HCT116 (cell line): ENCODE results near the gene DCTN2. TPM values are rescaled to one million over a fixed set of nuclear protein-coding genes. Genes with fewer than 3 reads are reported as not detected.

Source experiments
- ATAC-seq: fragments of 200-7000 bp; cut with Tn5 transposase; 2 replicates; pipeline ENCODE4 v1.9.1; 2020; ENCODE audit warnings: mild to moderate bottlenecking, moderate library complexity
- BruUV-seq: library from RNA; stranded (reverse); fragments of 400-500 nt; replicated peaks from 2 replicates; lab custom pipeline; 2021; lab: Mats Ljungman, UMichigan
- CTCF ChIA-PET: fragments of 300-600 bp; sonication (Branson Sonifier 250); formaldehyde crosslinking; loops from one replicate; lab custom pipeline; 2021; ENCODE audit warnings: antibody characterized with exemption; lab: Charles Lee
- POLR2A ChIA-PET: fragments of 300-600, 350-600 bp; sonication (Branson Sonifier 250); formaldehyde crosslinking; loops from one replicate; lab custom pipeline; 2021; ENCODE audit warnings: antibody characterized with exemption; lab: Charles Lee
- RAD21 ChIA-PET, 2 experiments: fragments of 300-600 bp; sonication (Branson Sonifier 250); formaldehyde crosslinking; loops; one replicate each; lab custom pipeline; 2023; ENCODE audit warnings: low total read pairs in 2 of 2; ENCODE audit not compliant: uncharacterized antibody in 2 of 2, unreplicated experiment in 2 of 2, low non-redundant PET in 1 of 2; lab: Charles Lee
- DNase-seq: peaks from one replicate; pipeline ENCODE4 v3.0.0-alpha.2; 2010; ENCODE audit warnings: low read depth, low spot score
- H2AFZ ChIP-seq: fragments of 200-600 bp; shearing (Covaris generic), sonication (generic); 2 replicates; pipeline ENCODE4 v1.6.1; 2017; ENCODE audit warnings: low read depth, mixed run types, mixed read lengths, antibody characterized with exemption, low read length; ENCODE audit not compliant: poor library complexity, severe bottlenecking
- H3K27ac ChIP-seq: 2 replicates; pipeline ENCODE4 v1.5.1; 2012; ENCODE audit warnings: low read depth, low read length
- H3K27me3 ChIP-seq: fragments of 200-600 bp; sonication (generic); 2 replicates; pipeline ENCODE4 v1.6.1; 2016; ENCODE audit warnings: mixed run types, low read length, mixed read lengths; ENCODE audit not compliant: insufficient read depth
- H3K36me3 ChIP-seq, 2 experiments: fragments of 200-500 bp in 1 of 2; fragments of 200-600 bp in 1 of 2; sonication (Bioruptor generic) in 1 of 2; sonication (generic) in 1 of 2; 2 replicates each; pipeline versions ENCODE4 v1.5.1 to v1.6.1; 2014 to 2016; ENCODE audit warnings: low read length in 2 of 2, inconsistent platforms in 1 of 2, mixed read lengths in 1 of 2, mixed run types in 1 of 2; ENCODE audit not compliant: insufficient read depth in 2 of 2, control insufficient read depth in 1 of 2
- H3K4me1 ChIP-seq, 2 experiments: fragments of 200-600 bp in 1 of 2; sonication (generic) in 1 of 2; 2 replicates each; pipeline versions ENCODE4 v1.5.1 to v1.6.1; 2012 to 2017; ENCODE audit warnings: low read length in 2 of 2, inconsistent platforms in 1 of 2, mild to moderate bottlenecking in 1 of 2, mixed read lengths in 1 of 2, mixed run types in 1 of 2, moderate library complexity in 1 of 2; ENCODE audit not compliant: insufficient read depth in 2 of 2, control insufficient read depth in 1 of 2
- H3K4me2 ChIP-seq: fragments of 200-600 bp; sonication (generic); 2 replicates; pipeline ENCODE4 v1.6.1; 2017; ENCODE audit warnings: mixed run types, low read length, mixed read lengths
- H3K4me3 ChIP-seq, 2 experiments: fragments of 200-600 bp in 1 of 2; sonication (generic) in 1 of 2; replicated peaks in 1 of 2; 2 replicates each; pipeline ENCODE4 v1.5.1; 2011 to 2016; ENCODE audit warnings: low read length in 2 of 2, control low read depth in 1 of 2, low read depth in 1 of 2, mild to moderate bottlenecking in 1 of 2, mixed read lengths in 1 of 2, mixed run types in 1 of 2
- H3K79me2 ChIP-seq: fragments of 200-600 bp; sonication (generic); 2 replicates; pipeline ENCODE4 v1.6.1; 2017; ENCODE audit warnings: mild to moderate bottlenecking, mixed run types, low read length, moderate library complexity, mixed read lengths; ENCODE audit not compliant: insufficient read depth
- H3K9ac ChIP-seq: fragments of 200-600 bp; sonication (generic); 2 replicates; pipeline ENCODE4 v1.6.1; 2016; ENCODE audit warnings: low read length, mixed read lengths
- H3K9me2 ChIP-seq: fragments of 200-600 bp; sonication (generic), shearing (Covaris generic); 2 replicates; pipeline ENCODE4 v1.6.1; 2017; ENCODE audit warnings: mixed run types, mild to moderate bottlenecking, moderate library complexity; ENCODE audit not compliant: insufficient read depth
- H3K9me3 ChIP-seq, 2 experiments: fragments of 200-500 bp in 1 of 2; fragments of 200-600 bp in 1 of 2; sonication (Bioruptor generic) in 1 of 2; sonication (generic) in 1 of 2; 2 replicates each; pipeline ENCODE4 v1.6.1; 2014 to 2017; ENCODE audit warnings: low read length in 2 of 2, mixed read lengths in 2 of 2, inconsistent platforms in 1 of 2, low read depth in 1 of 2, mild to moderate bottlenecking in 1 of 2, mixed run types in 1 of 2, moderate library complexity in 1 of 2; ENCODE audit not compliant: control insufficient read depth in 1 of 2, insufficient read depth in 1 of 2
- H4K20me1 ChIP-seq: fragments of 200-600 bp; sonication (generic), shearing (Covaris generic); 2 replicates; pipeline ENCODE4 v1.6.1; 2017; ENCODE audit warnings: mixed run types, mild to moderate bottlenecking, moderate library complexity; ENCODE audit not compliant: insufficient read depth
- ATF3 ChIP-seq: IDR thresholded peaks from 2 replicates; pipeline ENCODE4 v1.6.1; 2012
- CBX3 ChIP-seq: IDR thresholded peaks from 2 replicates; pipeline ENCODE4 v1.6.1; 2012; ENCODE audit warnings: low read depth
- CEBPB ChIP-seq: IDR thresholded peaks from 2 replicates; pipeline ENCODE4 v1.6.1; 2012; ENCODE audit warnings: low read depth
- EGR1 ChIP-seq: IDR thresholded peaks from 2 replicates; pipeline ENCODE4 v1.6.1; 2012; ENCODE audit warnings: low read depth
- EZH2phosphoT487 ChIP-seq: fragments of 200-600 bp; IDR thresholded peaks from 2 replicates; pipeline ENCODE4 v1.6.1; 2018; ENCODE audit warnings: antibody characterized with exemption, borderline replicate concordance
- FOSL1 ChIP-seq: IDR thresholded peaks from 2 replicates; pipeline ENCODE4 v1.6.1; 2012; ENCODE audit warnings: low read depth
- JUND ChIP-seq: IDR thresholded peaks from 2 replicates; pipeline ENCODE4 v1.6.1; 2012
- MAX ChIP-seq: IDR thresholded peaks from 2 replicates; pipeline ENCODE4 v1.6.1; 2012
- RAD21 ChIP-seq: IDR thresholded peaks from 2 replicates; pipeline ENCODE4 v1.6.1; 2012; ENCODE audit warnings: low read depth, mild to moderate bottlenecking
- SIN3A ChIP-seq: IDR thresholded peaks from 2 replicates; pipeline ENCODE4 v1.6.1; 2012; ENCODE audit warnings: low read depth
- SP1 ChIP-seq: IDR thresholded peaks from 2 replicates; pipeline ENCODE4 v1.6.1; 2012; ENCODE audit warnings: low read depth
- YY1 ChIP-seq: IDR thresholded peaks from 2 replicates; pipeline ENCODE4 v1.6.1; 2011; ENCODE audit warnings: low read length, low read depth, moderate library complexity, mild to moderate bottlenecking; ENCODE audit not compliant: insufficient replicate concordance; ENCODE audit errors: extremely low read depth
- ZNF274 ChIP-seq: fragments of 200-500 bp; sonication (Bioruptor generic); IDR thresholded peaks from 2 replicates; pipeline ENCODE4 v1.6.1; 2014; ENCODE audit warnings: mild to moderate bottlenecking, low read depth, low read length, inconsistent platforms
- intact Hi-C: fragments of 100-400 bp; cut with micrococcal nuclease; formaldehyde crosslinking; loops from 2 replicates; pipeline ENCODE4 v1.10.0; 2022
- total RNA-seq: library from RNA; stranded (reverse); gene quantifications from one replicate; pipeline ENCODE4 v1.2.1, GENCODE V29; 2021; ENCODE audit not compliant: unreplicated experiment

Gene DCTN2
- total RNA-seq, 1 experiment from 2014 or later = 95.9 TPM

- TSS peak; percentile 45 for BruUV-seq
- no peaks in the 10 kb centered on the region for H3K27me3 ChIP-seq
- H4K20me1 ChIP-seq = no peaks in the 10 kb centered on the region
- no peaks in the 10 kb centered on the region for H3K9me2 ChIP-seq
- POLR2A ChIA-PET = no interaction called here
- intact Hi-C loops = loop anchor here (2.0 kb wide), 1 partner anchor 41 kb away; the partner anchor contains the start of gene B4GALNT1
- H3K4me2 ChIP-seq = peak overlapping the region; percentile 77
- TF ChIP-seq SIN3A = no peak
- TF ChIP-seq JUND = no peak
- TF ChIP-seq ATF3 = no peak
- TF ChIP-seq CEBPB = no peak
- no peak for TF ChIP-seq FOSL1
- no peak for TF ChIP-seq MAX
- no peak for TF ChIP-seq SP1
- TF ChIP-seq ZNF274 = no peak
- TF ChIP-seq YY1 = no peak
- no peak for TF ChIP-seq EZH2phosphoT487
- no peak for TF ChIP-seq EGR1
- TF ChIP-seq RAD21 = no peak
- no peak for TF ChIP-seq CBX3
- TF ChIP-seq, all 23 proteins: peak for 0
- H3K9me3 ChIP-seq = no peaks in the 10 kb centered on the region
- DNase-seq (no peak), ATAC-seq (no peak)
- peak overlapping the region; percentile 94 to 95 for H3K4me3 ChIP-seq
- H3K36me3 ChIP-seq = peaks cover 3 to 16% of the 10 kb centered on the region in 2 experiments; a peak in 2 of 4 replicates
- H2AFZ ChIP-seq = no peak overlapping the region
- peaks cover 6 to 18% of the 10 kb centered on the region in 2 experiments; a peak in 3 of 4 replicates for H3K4me1 ChIP-seq
- RAD21 ChIA-PET = no interaction called here
- no peak overlapping the region for H3K27ac ChIP-seq
- peaks cover 14% of the 10 kb centered on the region for H3K79me2 ChIP-seq
- CTCF ChIA-PET = interaction anchor here (3.4 kb wide), 1 partner anchor 9 kb away, joined by 18 read pairs; no protein-coding TSS in a partner anchor
- peak overlapping the region; percentile 81 for H3K9ac ChIP-seq
Measured at GRCh38 chr12:57591782-57592325, 44.9 kb upstream of the DCTN2 start.
